ENCODE data around the gene BOLL. TPM values are rescaled to one million over a fixed set of nuclear protein-coding genes. Genes with fewer than 3 reads are reported as not detected.

Gene BOLL
- total and polyA plus RNA-seq, 10 of the 15 experiments (the other 5 are each of a cell fraction or from before 2014, with no cell fraction given), result 0.05 TPM; not detected in 9

- Histone ChIP-seq H3K4me1 (ENCODE audit: control insufficient read depth, insufficient read depth, low read length) (no peaks in the 10 kb centered on the region), H3K9ac (ENCODE audit: control insufficient read depth, insufficient read depth, low read length) (no peak overlapping the region), H3K9me3 (replicated peaks; ENCODE audit: control insufficient read depth, insufficient read depth, low read length) (no peaks in the 10 kb centered on the region; the same call in 2 of the 3 replicates), H4K20me1 (ENCODE audit: control insufficient read depth, insufficient read depth) (no peaks in the 10 kb centered on the region), H3K79me2 (ENCODE audit: control insufficient read depth, insufficient read depth, low read length) (no peaks in the 10 kb centered on the region), H3K4me3 (no peak overlapping the region), H3K27ac (ENCODE audit: control insufficient read depth, insufficient read depth) (no peak overlapping the region), H3K36me3 (ENCODE audit: control insufficient read depth in 2 of 2, insufficient read depth in 2 of 2, low read length in 1 of 2) (no peaks in the 10 kb centered on the region), H3K27me3 (replicated peaks in 1 of 2; ENCODE audit: control insufficient read depth in 2 of 2, insufficient read depth in 2 of 2, low read length in 1 of 2) (peaks cover 0 to 2% of the 10 kb centered on the region in 2 experiments; a peak in 2 of 4 replicates), H3K4me2 (ENCODE audit: control insufficient read depth, insufficient read depth) (no peak overlapping the region), H2AFZ (ENCODE audit: control insufficient read depth, low read depth, low read length) (no peak overlapping the region)
- in situ Hi-C loops (cut with MboI) (no loop called here), intact Hi-C loops (cut with micrococcal nuclease; ENCODE audit: unreplicated experiment) (no loop called here)
- ChIA-PET POLR2A (no interaction called here), RAD21 (ENCODE audit: unreplicated experiment) (interaction anchor here (0.9 to 1.6 kb wide), 3 partner anchors 15 to 502 kb away, joined by 3 to 5 read pairs (median 4); no protein-coding TSS in a partner anchor), CTCF (interaction anchor here (1.1 to 2.5 kb wide), 3 partner anchors 17 to 818 kb away, joined by 3 to 10 read pairs (median 3); no protein-coding TSS in a partner anchor), SMC1A (ENCODE audit: uncharacterized antibody, unreplicated experiment) (interaction anchor here (1.5 kb wide), 1 partner anchor 13 kb away, joined by 5 read pairs; no protein-coding TSS in a partner anchor)
- FAIRE-seq (no peak), ATAC-seq (no peak), DNase-seq (ENCODE audit: low read depth, low spot score) (no peak)
- BruUV-seq (replicated peaks), result no TSS peak
- TF ChIP-seq ZBTB4 (CRISPR knock-in tag; IDR thresholded peaks at IDR 0.05), result no peak
- TF ChIP-seq EP300 (IDR thresholded peaks at IDR 0.05; ENCODE audit: borderline replicate concordance in 1 of 2, control insufficient read depth in 1 of 2, low read depth in 2 of 2, low read length in 2 of 2), result no peak
- TF ChIP-seq ZBTB33 (IDR thresholded peaks at IDR 0.05), result no peak
- TF ChIP-seq RUNX3 (IDR thresholded peaks at IDR 0.05; ENCODE audit: low read length), result no peak
- no peak for TF ChIP-seq CBFB (IDR thresholded peaks at IDR 0.05; ENCODE audit: low read depth)
- no peak for TF ChIP-seq POU2F2 (IDR thresholded peaks at IDR 0.05; ENCODE audit: borderline replicate concordance, low read depth, low read length)
- TF ChIP-seq IKZF2 (IDR thresholded peaks at IDR 0.05), result no peak
- TF ChIP-seq TCF12 (IDR thresholded peaks at IDR 0.05; ENCODE audit: low read depth, low read length), result no peak
- no peak for TF ChIP-seq KLF5 (IDR thresholded peaks at IDR 0.05; ENCODE audit: partially characterized antibody)
- TF ChIP-seq MEF2B (IDR thresholded peaks at IDR 0.05; ENCODE audit: partially characterized antibody, poor library complexity, severe bottlenecking), result no peak
- TF ChIP-seq SP1 (IDR thresholded peaks at IDR 0.05; ENCODE audit: low read depth, low read length), result no peak
- no peak for TF ChIP-seq MAX (IDR thresholded peaks at IDR 0.05; ENCODE audit: low read depth, low read length)
- no peak for TF ChIP-seq SRF (IDR thresholded peaks at IDR 0.05; ENCODE audit: low read depth in 2 of 2, low read length in 2 of 2)
- no peak for TF ChIP-seq EGR1 (IDR thresholded peaks at IDR 0.05; ENCODE audit: borderline replicate concordance in 1 of 2, low read depth in 2 of 2, low read length in 2 of 2)
- no peak for TF ChIP-seq FOXM1 (IDR thresholded peaks at IDR 0.05; ENCODE audit: low read depth, low read length)
- TF ChIP-seq CBX5 (IDR thresholded peaks at IDR 0.05; ENCODE audit: low read depth), result no peak
- TF ChIP-seq ZNF274 (IDR thresholded peaks at IDR 0.05; ENCODE audit: insufficient read depth, insufficient read length), result no peak
- no peak for TF ChIP-seq SMARCA5 (IDR thresholded peaks at IDR 0.05)
These were observed 10.2 kb upstream of the BOLL start for GRCh38 chr2:197795277-197795676.
